ENCODE data around the gene S100Z. TPM values are rescaled to one million over a fixed set of nuclear protein-coding genes. Genes with fewer than 3 reads are reported as not detected.

The S100Z gene
- 0.38 TPM for total RNA-seq (ENCODE audit: unreplicated experiment)
- long read RNA-seq = 0 reads

DNA sequence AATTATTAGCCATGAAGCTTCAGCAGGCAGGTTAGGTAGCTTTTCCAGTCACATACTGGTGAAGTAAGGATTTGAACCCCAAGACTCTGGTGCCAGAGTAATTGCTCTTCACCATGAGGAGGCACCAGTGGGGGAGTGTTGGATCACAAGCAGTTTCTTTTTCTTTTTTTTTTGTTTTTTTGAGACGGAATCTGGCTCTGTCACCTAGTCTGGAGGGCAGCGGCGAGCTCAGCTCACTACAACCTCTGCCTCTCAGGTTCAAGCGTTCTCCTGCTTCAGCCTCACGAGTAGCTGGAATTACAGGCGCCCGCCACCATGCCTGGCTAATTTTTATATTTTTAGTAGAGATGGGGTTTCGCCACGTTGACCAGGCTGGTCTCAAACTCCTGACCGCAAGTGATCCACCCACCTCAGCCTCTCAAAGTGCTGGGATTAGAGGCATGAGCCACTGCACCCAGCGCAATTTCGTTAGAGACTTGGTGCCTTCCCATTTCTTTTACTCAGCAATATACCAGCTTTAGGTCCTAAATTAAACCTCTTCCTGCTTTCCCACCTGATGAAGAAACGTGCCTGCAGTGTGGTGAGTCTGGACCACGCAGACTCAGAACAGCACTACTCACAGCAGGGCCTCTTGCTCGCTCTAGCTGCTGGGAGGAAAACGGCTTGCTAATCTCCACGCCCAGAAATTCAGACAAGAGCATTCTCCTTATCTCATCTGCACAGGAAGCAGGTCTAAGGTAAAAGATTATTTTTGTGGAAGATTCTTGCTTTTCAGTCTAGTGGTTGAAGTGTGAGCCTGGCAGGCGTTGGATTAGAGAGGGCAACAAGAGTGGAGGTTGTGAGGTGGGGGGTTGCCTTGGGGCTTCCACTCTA is at the start of gene S100Z:
Gene S100Z (plus strand): TSS at position 596 of the 873 bp plus-strand sequence. CDS start 25,346 bp downstream, outside the sequence.
- H3K27ac Mint-ChIP-seq (ENCODE audit: unreplicated experiment) = no peak within 1 kb of the TSS
- H3K4me3 Mint-ChIP-seq (ENCODE audit: unreplicated experiment) = no peak within 1 kb of the TSS
- H3K36me3 Mint-ChIP-seq (ENCODE audit: low read depth, unreplicated experiment) = peaks cover 9% of the 10 kb centered on the region
- H3K27me3 Mint-ChIP-seq (ENCODE audit: unreplicated experiment) = peaks cover 3% of the 10 kb centered on the region
- H3K4me1 Mint-ChIP-seq (ENCODE audit: unreplicated experiment) = peaks cover 23% of the 10 kb centered on the region
- peaks cover 6% of the 10 kb centered on the region for H3K9me3 Mint-ChIP-seq (ENCODE audit: unreplicated experiment)
- DNase-seq (ENCODE audit: low spot score) = no peak
- TF ChIP-seq, protein P1, sequence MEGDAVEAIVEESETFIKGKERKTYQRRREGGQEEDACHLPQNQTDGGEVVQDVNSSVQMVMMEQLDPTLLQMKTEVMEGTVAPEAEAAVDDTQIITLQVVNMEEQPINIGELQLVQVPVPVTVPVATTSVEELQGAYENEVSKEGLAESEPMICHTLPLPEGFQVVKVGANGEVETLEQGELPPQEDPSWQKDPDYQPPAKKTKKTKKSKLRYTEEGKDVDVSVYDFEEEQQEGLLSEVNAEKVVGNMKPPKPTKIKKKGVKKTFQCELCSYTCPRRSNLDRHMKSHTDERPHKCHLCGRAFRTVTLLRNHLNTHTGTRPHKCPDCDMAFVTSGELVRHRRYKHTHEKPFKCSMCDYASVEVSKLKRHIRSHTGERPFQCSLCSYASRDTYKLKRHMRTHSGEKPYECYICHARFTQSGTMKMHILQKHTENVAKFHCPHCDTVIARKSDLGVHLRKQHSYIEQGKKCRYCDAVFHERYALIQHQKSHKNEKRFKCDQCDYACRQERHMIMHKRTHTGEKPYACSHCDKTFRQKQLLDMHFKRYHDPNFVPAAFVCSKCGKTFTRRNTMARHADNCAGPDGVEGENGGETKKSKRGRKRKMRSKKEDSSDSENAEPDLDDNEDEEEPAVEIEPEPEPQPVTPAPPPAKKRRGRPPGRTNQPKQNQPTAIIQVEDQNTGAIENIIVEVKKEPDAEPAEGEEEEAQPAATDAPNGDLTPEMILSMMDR (IDR thresholded peaks at IDR 0.05; ENCODE audit: unreplicated experiment) = no peak

DNA sequence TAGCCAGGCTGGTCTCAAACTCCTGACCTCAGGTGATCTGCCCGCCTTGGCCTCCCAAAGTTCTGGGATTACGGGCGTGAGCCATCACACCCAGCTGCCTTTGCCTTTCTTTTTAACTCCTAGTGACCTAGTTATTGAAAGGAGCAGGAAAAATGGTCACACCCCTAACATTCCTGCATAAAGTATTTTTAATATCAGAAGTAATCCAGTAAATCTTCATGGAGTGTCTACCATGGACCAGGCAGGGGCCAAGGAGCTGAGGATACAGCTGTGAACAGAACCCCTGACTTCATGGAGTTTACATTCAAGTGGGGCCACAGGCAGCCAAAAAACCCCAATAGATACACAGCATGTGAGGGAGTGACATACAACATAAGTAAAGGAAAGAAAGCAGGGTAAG is 49.2 kb upstream of the S100Z start:
- no peak overlapping the region for H3K4me3 Mint-ChIP-seq (ENCODE audit: unreplicated experiment)
- TF ChIP-seq, protein P1 (IDR thresholded peaks at IDR 0.05; ENCODE audit: unreplicated experiment) = no peak
- peaks cover 4% of the 10 kb centered on the region for H3K27me3 Mint-ChIP-seq (ENCODE audit: unreplicated experiment)
- no peaks in the 10 kb centered on the region for H3K36me3 Mint-ChIP-seq (ENCODE audit: low read depth, unreplicated experiment)
- H3K4me1 Mint-ChIP-seq (ENCODE audit: unreplicated experiment) = peaks cover 19% of the 10 kb centered on the region
- no peak for DNase-seq (ENCODE audit: low spot score)
- H3K9me3 Mint-ChIP-seq (ENCODE audit: unreplicated experiment) = no peaks in the 10 kb centered on the region
- no peak overlapping the region for H3K27ac Mint-ChIP-seq (ENCODE audit: unreplicated experiment)

GRCh38 chr5:76801159-76801802 is 48.5 kb upstream of the S100Z start:
- Mint-ChIP-seq H3K4me1 (ENCODE audit: unreplicated experiment) (peaks cover 25% of the 10 kb centered on the region), H3K4me3 (ENCODE audit: unreplicated experiment) (peak overlapping the region; percentile 2), H3K9me3 (ENCODE audit: unreplicated experiment) (no peaks in the 10 kb centered on the region), H3K27ac (ENCODE audit: unreplicated experiment) (peak overlapping the region; percentile 3), H3K27me3 (ENCODE audit: unreplicated experiment) (peaks cover 4% of the 10 kb centered on the region), H3K36me3 (ENCODE audit: low read depth, unreplicated experiment) (no peaks in the 10 kb centered on the region)
- TF ChIP-seq, protein P1 (IDR thresholded peaks at IDR 0.05; ENCODE audit: unreplicated experiment) = no peak
- DNase-seq (ENCODE audit: low spot score) = no peak

GRCh38 chr5:76801803-76802195 is 48.0 kb upstream of the S100Z start:
- DNase-seq (ENCODE audit: low spot score) = no peak
- peaks cover 4% of the 10 kb centered on the region for H3K27me3 Mint-ChIP-seq (ENCODE audit: unreplicated experiment)
- no peak overlapping the region for H3K27ac Mint-ChIP-seq (ENCODE audit: unreplicated experiment)
- peaks cover 27% of the 10 kb centered on the region for H3K4me1 Mint-ChIP-seq (ENCODE audit: unreplicated experiment)
- TF ChIP-seq, protein P1 (IDR thresholded peaks at IDR 0.05; ENCODE audit: unreplicated experiment) = no peak
- H3K9me3 Mint-ChIP-seq (ENCODE audit: unreplicated experiment) = no peaks in the 10 kb centered on the region
- no peak overlapping the region for H3K4me3 Mint-ChIP-seq (ENCODE audit: unreplicated experiment)
- no peaks in the 10 kb centered on the region for H3K36me3 Mint-ChIP-seq (ENCODE audit: low read depth, unreplicated experiment)

DNA sequence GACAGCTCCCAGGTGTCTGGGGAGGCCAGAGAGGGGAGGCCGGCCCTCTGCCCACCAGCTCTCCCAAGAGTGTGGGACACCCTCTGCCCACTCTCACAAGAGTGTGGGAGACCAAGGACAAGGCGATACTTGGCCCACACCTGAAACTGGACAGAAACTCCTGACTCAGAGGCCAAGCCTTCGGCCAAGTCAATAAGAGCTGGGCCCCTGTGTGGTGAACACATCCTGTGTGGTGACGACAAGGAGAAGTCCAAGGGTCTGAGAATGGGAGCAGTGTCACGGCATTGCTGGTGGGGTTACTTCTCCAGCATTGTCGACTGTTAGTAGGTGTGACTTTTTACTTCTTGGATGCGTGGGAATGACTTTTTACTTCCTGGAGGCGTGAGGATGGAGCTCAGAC is 45.5 kb upstream of the S100Z start:
- TF ChIP-seq, protein P1 (IDR thresholded peaks at IDR 0.05; ENCODE audit: unreplicated experiment) = no peak
- H3K27ac Mint-ChIP-seq (ENCODE audit: unreplicated experiment) = no peak overlapping the region
- H3K9me3 Mint-ChIP-seq (ENCODE audit: unreplicated experiment) = no peaks in the 10 kb centered on the region
- H3K4me3 Mint-ChIP-seq (ENCODE audit: unreplicated experiment) = no peak overlapping the region
- DNase-seq (ENCODE audit: low spot score) = no peak
- peaks cover 4% of the 10 kb centered on the region for H3K27me3 Mint-ChIP-seq (ENCODE audit: unreplicated experiment)
- H3K36me3 Mint-ChIP-seq (ENCODE audit: low read depth, unreplicated experiment) = no peaks in the 10 kb centered on the region
- H3K4me1 Mint-ChIP-seq (ENCODE audit: unreplicated experiment) = peaks cover 46% of the 10 kb centered on the region
